H1 (cell line): ENCODE data around the gene YBX3. TPM values are rescaled to one million over a fixed set of nuclear protein-coding genes. Genes with fewer than 3 reads are reported as not detected.

ENCODE experiments used
- CTCF ChIA-PET: fragments of 300-600 bp; sonication (Branson Sonifier 250); formaldehyde crosslinking; loops from one replicate; lab custom pipeline; 2021; ENCODE audit not compliant: partially characterized antibody; lab: Charles Lee
- POLR2A ChIA-PET: fragments of 300-600 bp; sonication (Branson Sonifier 250); formaldehyde crosslinking; loops from one replicate; lab custom pipeline; 2021; ENCODE audit warnings: inconsistent platforms; ENCODE audit not compliant: partially characterized antibody; lab: Charles Lee
- DNase-seq, 2 experiments: peaks; one replicate each; pipeline versions ENCODE4 v3.0.0 to v3.0.0-alpha.2; 2010 to 2022; ENCODE audit warnings: low spot score in 2 of 2, low read depth in 1 of 2, mixed read lengths in 1 of 2
- FAIRE-seq: peaks from 2 replicates; lab custom pipeline; 2011; peaks lifted over from hg19 to GRCh38; lab: Jason Lieb, UNC
- H2AFZ ChIP-seq: 2 replicates; pipeline ENCODE4 v1.8.1; 2012; ENCODE audit warnings: low read length, inconsistent platforms
- H2AK5ac ChIP-seq: 2 replicates; pipeline ENCODE4 v1.6.1; 2013; ENCODE audit warnings: low read depth, low read length
- H2BK120ac ChIP-seq: replicated peaks from 2 replicates; pipeline ENCODE3; 2013; ENCODE audit warnings: low read depth, low read length, inconsistent platforms
- H2BK12ac ChIP-seq: 2 replicates; pipeline ENCODE4 v1.6.1; 2013; ENCODE audit warnings: low read depth, low read length
- H2BK15ac ChIP-seq: 2 replicates; pipeline ENCODE4 v1.6.1; 2013; ENCODE audit warnings: low read length
- H2BK20ac ChIP-seq: 2 replicates; pipeline ENCODE4 v1.6.1; 2013; ENCODE audit warnings: low read length
- H2BK5ac ChIP-seq: 2 replicates; pipeline ENCODE4 v1.6.1; 2013; ENCODE audit warnings: low read depth, low read length
- H3K14ac ChIP-seq: 2 replicates; pipeline ENCODE4 v1.6.1; 2013; ENCODE audit warnings: inconsistent platforms; ENCODE audit not compliant: insufficient read length
- H3K18ac ChIP-seq: 2 replicates; pipeline ENCODE4 v1.6.1; 2013; ENCODE audit warnings: low read length; ENCODE audit errors: extremely low read depth
- H3K23ac ChIP-seq: 2 replicates; pipeline ENCODE4 v1.6.1; 2013; ENCODE audit warnings: inconsistent platforms; ENCODE audit not compliant: insufficient read length
- H3K23me2 ChIP-seq: 2 replicates; pipeline ENCODE4 v1.6.1; 2013; ENCODE audit warnings: low read depth, low read length
- H3K27ac ChIP-seq: 2 replicates; pipeline ENCODE4 v1.6.1; 2011; ENCODE audit warnings: low read depth, low read length, inconsistent platforms
- H3K27me3 ChIP-seq, 4 experiments: replicated peaks in 1 of 4; 1 replicate in 1 of 4; 2 replicates in 3 of 4; pipeline versions ENCODE4 v1.6.1 to v1.8.1; 2011 to 2013; ENCODE audit warnings: low read length in 3 of 4, mild to moderate bottlenecking in 3 of 4, inconsistent platforms in 2 of 4, mixed read lengths in 2 of 4, moderate library complexity in 1 of 4; ENCODE audit not compliant: control insufficient read depth in 3 of 4, insufficient read depth in 3 of 4; ENCODE audit errors: extremely low read depth in 1 of 4
- H3K36me3 ChIP-seq, 4 experiments: 2 replicates each; pipeline versions ENCODE4 v1.6.1 to v1.8.1; 2011 to 2013; ENCODE audit warnings: mild to moderate bottlenecking in 4 of 4, low read length in 3 of 4, moderate library complexity in 2 of 4, control low read depth in 1 of 4, inconsistent platforms in 1 of 4; ENCODE audit not compliant: insufficient read depth in 4 of 4, control insufficient read depth in 2 of 4
- H3K4ac ChIP-seq: replicated peaks from 2 replicates; pipeline ENCODE3; 2013; ENCODE audit warnings: low read length, low read depth, mixed read lengths, inconsistent platforms; ENCODE audit not compliant: insufficient read length
- H3K4me1 ChIP-seq, 4 experiments: replicated peaks in 1 of 4; 1 replicate in 1 of 4; 2 replicates in 3 of 4; pipeline versions ENCODE4 v1.6.1 to v1.8.1; 2011 to 2013; ENCODE audit warnings: low read length in 3 of 4, inconsistent platforms in 2 of 4, mixed read lengths in 1 of 4; ENCODE audit not compliant: insufficient read depth in 4 of 4, control insufficient read depth in 3 of 4
- H3K4me2 ChIP-seq, 2 experiments: 2 replicates each; pipeline versions ENCODE4 v1.6.1 to v1.8.1; 2011 to 2013; ENCODE audit warnings: low read depth in 2 of 2, low read length in 2 of 2, control low read depth in 1 of 2, inconsistent platforms in 1 of 2, mild to moderate bottlenecking in 1 of 2; ENCODE audit not compliant: insufficient read depth in 1 of 2
- H3K4me3 ChIP-seq, 4 experiments: fragments of 200-600, 300-600 bp in 1 of 4; sonication (generic), shearing (Covaris generic), sonication (Bioruptor Twin) in 1 of 4; 2 replicates each; pipeline versions ENCODE4 v1.5.1 to v1.8.1; 2011 to 2016; ENCODE audit warnings: low read length in 4 of 4, low read depth in 3 of 4, control low read depth in 2 of 4, inconsistent platforms in 2 of 4, mild to moderate bottlenecking in 2 of 4, mixed read lengths in 1 of 4, moderate library complexity in 1 of 4; ENCODE audit not compliant: insufficient read depth in 2 of 4; ENCODE audit errors: extremely low read depth in 1 of 4
- H3K56ac ChIP-seq: replicated peaks from 2 replicates; pipeline ENCODE3; 2013; ENCODE audit warnings: low read depth, mild to moderate bottlenecking, mixed read lengths, low read length, inconsistent platforms; ENCODE audit not compliant: insufficient read length
- H3K79me1 ChIP-seq: 2 replicates; pipeline ENCODE4 v1.6.1; 2013; ENCODE audit warnings: low read depth, low read length, control low read depth
- H3K79me2 ChIP-seq, 2 experiments: 2 replicates each; pipeline versions ENCODE4 v1.6.1 to v1.8.1; 2012 to 2013; ENCODE audit warnings: low read length in 2 of 2, mild to moderate bottlenecking in 2 of 2, inconsistent platforms in 1 of 2; ENCODE audit not compliant: insufficient read depth in 2 of 2, control insufficient read depth in 1 of 2
- H3K9ac ChIP-seq, 4 experiments: replicated peaks in 1 of 4; 1 replicate in 1 of 4; 2 replicates in 3 of 4; pipeline versions ENCODE4 v1.6.1 to v1.8.1; 2011 to 2013; ENCODE audit warnings: low read depth in 3 of 4, low read length in 3 of 4, control low read depth in 2 of 4, mild to moderate bottlenecking in 2 of 4, moderate library complexity in 2 of 4, inconsistent platforms in 1 of 4; ENCODE audit errors: extremely low read depth in 1 of 4
- H3K9me3 ChIP-seq, 2 experiments: 2 replicates each; pipeline versions ENCODE4 v1.6.1 to v1.8.1; 2012 to 2013; ENCODE audit warnings: mild to moderate bottlenecking in 2 of 2, moderate library complexity in 2 of 2, control low read depth in 1 of 2, inconsistent platforms in 1 of 2, low read depth in 1 of 2, low read length in 1 of 2, mixed read lengths in 1 of 2; ENCODE audit not compliant: insufficient read depth in 2 of 2
- H4K20me1 ChIP-seq, 2 experiments: replicated peaks in 1 of 2; 2 replicates each; pipeline versions ENCODE3 to v1.8.1; 2011 to 2013; ENCODE audit warnings: inconsistent platforms in 2 of 2, low read length in 2 of 2, mild to moderate bottlenecking in 1 of 2; ENCODE audit not compliant: insufficient read depth in 2 of 2, control insufficient read depth in 1 of 2
- H4K5ac ChIP-seq: 2 replicates; pipeline ENCODE4 v1.6.1; 2013; ENCODE audit warnings: low read length, low read depth, mixed read lengths, inconsistent platforms; ENCODE audit not compliant: insufficient read length
- H4K8ac ChIP-seq: 2 replicates; pipeline ENCODE4 v1.8.0; 2013; ENCODE audit warnings: mild to moderate bottlenecking, moderate library complexity, low read length, inconsistent platforms; ENCODE audit not compliant: insufficient read depth; ENCODE audit errors: extremely low read depth
- H4K91ac ChIP-seq: replicated peaks from 2 replicates; pipeline ENCODE3; 2013; ENCODE audit warnings: low read length, mixed read lengths, inconsistent platforms; ENCODE audit not compliant: insufficient read length
- KDM4A ChIP-seq: IDR thresholded peaks from one replicate; pipeline ENCODE4 v1.7.1; 2012; ENCODE audit warnings: low read depth, mild to moderate bottlenecking, moderate library complexity, low read length, inconsistent platforms; ENCODE audit not compliant: severe bottlenecking
- SRF ChIP-seq: IDR thresholded peaks from 2 replicates; pipeline ENCODE4 v1.6.1; 2011; ENCODE audit warnings: mild to moderate bottlenecking, low read depth, low read length, moderate library complexity
- WGBS, 2 experiments: shearing (Covaris generic) in 1 of 2; methylation state at CpG; one replicate each; pipeline versions ENCODE4 v1.1.6 to v1.1.7; 2013 to 2015; ENCODE audit warnings: low lambda C conversion rate in 2 of 2, mixed read lengths in 2 of 2, inconsistent platforms in 1 of 2, low coverage in 1 of 2, missing lambda C conversion rate in 1 of 2; ENCODE audit not compliant: insufficient replicate concordance in 2 of 2, insufficient coverage in 1 of 2, insufficient read length in 1 of 2; ENCODE audit errors: extremely low coverage in 1 of 2, missing lambda C conversion rate in 1 of 2; 5-methylcytosine and 5-hydroxymethylcytosine counted together
- polyA plus RNA-seq, 7 experiments: library from polyadenylated mRNA; depleted of rRNA in 3 of 7; stranded (reverse) in 5 of 7; unstranded in 2 of 7; fragments of >200 nt in 5 of 7; fragments of 200-250 nt in 2 of 7; gene quantifications; 1 replicate in 5 of 7; 2 replicates in 1 of 7; 4 replicates in 1 of 7; pipeline versions ENCODE4 v1.2.1 to v1.2.3, GENCODE V29; 2011 to 2013; ENCODE audit warnings: missing spikeins in 2 of 7, mixed read lengths in 2 of 7
- total RNA-seq: library from RNA; stranded (reverse); fragmentation: NEBNext Ultra II Directional; extraction: Animal tissue kit (Norgen Biotek cat#: 25700); gene quantifications from 2 replicates; pipeline ENCODE4 v1.2.1, GENCODE V29; 2021

YBX3 gene
- total and polyA plus RNA-seq, 2 of the 8 experiments (the other 6 are each of a cell fraction or from before 2014, with no cell fraction given), result 83.1 to 480 TPM

GRCh38 chr12:10664499-10664898 lies 58.6 kb downstream of the YBX3 start:
- no peak for FAIRE-seq

More at GRCh38 chr12:10664499-10664898, 58.6 kb downstream of the YBX3 start:
- H3K4me1 ChIP-seq, result no peaks in the 10 kb centered on the region
- no peak overlapping the region for H3K56ac ChIP-seq
- H4K20me1 ChIP-seq, result no peaks in the 10 kb centered on the region
- no peak overlapping the region for H3K9ac ChIP-seq
- H3K27ac ChIP-seq, result no peak overlapping the region
- H3K23me2 ChIP-seq, result no peaks in the 10 kb centered on the region
- no peak overlapping the region for H2BK15ac ChIP-seq
- H3K4ac ChIP-seq, result no peak overlapping the region
- H3K9me3 ChIP-seq, result no peaks in the 10 kb centered on the region
- H3K18ac ChIP-seq, result no peak overlapping the region
- H3K14ac ChIP-seq, result no peak overlapping the region
- no peaks in the 10 kb centered on the region for H3K79me1 ChIP-seq
- H3K23ac ChIP-seq, result no peak overlapping the region
- H4K5ac ChIP-seq, result no peak overlapping the region
- TF ChIP-seq SRF (no peak), KDM4A (no peak)
- H4K91ac ChIP-seq, result no peak overlapping the region
- H2BK5ac ChIP-seq, result no peak overlapping the region
- no peak for DNase-seq
- H2BK12ac ChIP-seq, result no peak overlapping the region
- ChIA-PET CTCF (no interaction called here), POLR2A (no interaction called here)
- no peak overlapping the region for H2BK120ac ChIP-seq
- H3K4me2 ChIP-seq, result no peak overlapping the region
- H2BK20ac ChIP-seq, result no peak overlapping the region
- H2AK5ac ChIP-seq, result no peak overlapping the region
- H3K27me3 ChIP-seq, result no peaks in the 10 kb centered on the region
- no peak overlapping the region for H3K4me3 ChIP-seq
- no peak overlapping the region for H2AFZ ChIP-seq
- no peak overlapping the region for H4K8ac ChIP-seq
- 89% methylated on average over 2 of the region's 2 CpGs; no CpG with 5 or more reads in 1 of the 2 experiments for WGBS, 2 experiments
- H3K36me3 ChIP-seq, result no peaks in the 10 kb centered on the region
- no peaks in the 10 kb centered on the region for H3K79me2 ChIP-seq
